ENCODE data around the gene GJD2.

DNA sequence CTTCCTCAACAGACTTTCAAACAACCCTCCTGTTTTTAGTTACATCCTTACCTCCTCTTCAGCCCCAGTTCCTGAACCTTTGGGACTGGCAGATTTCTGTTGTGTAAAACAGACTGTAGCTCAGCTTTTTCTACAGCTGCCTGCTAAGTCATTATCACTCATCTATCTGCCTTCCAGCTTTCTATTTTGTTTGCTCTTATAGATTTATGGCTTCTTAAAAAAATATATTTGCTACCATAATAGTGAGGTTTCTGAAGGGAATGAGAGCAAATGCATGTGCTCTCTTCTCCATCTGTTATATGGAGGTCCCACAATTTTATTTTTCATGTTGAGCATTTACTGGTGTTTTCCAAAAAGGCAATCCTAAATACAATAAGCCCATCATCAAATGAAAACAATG lies 18.2 kb upstream of the GJD2 start:
- TF ChIP-seq POLR2A (IDR thresholded peaks at IDR 0.05) (no peak), CTCF (IDR thresholded peaks at IDR 0.05) (no peak)
